ENCODE measurements around the gene LAMA5. TPM values are rescaled to one million over a fixed set of nuclear protein-coding genes. Genes with fewer than 3 reads are reported as not detected.

LAMA5 gene
- total and polyA plus RNA-seq, 2 donors: 40.4 to 162 TPM

- 87% methylated on average over 36 of the region's 36 CpGs for WGBS
- Histone ChIP-seq H3K36me3 (ENCODE audit: insufficient read depth) (peaks cover 7% of the 10 kb centered on the region), H3K27ac (ENCODE audit: low read depth) (no peak overlapping the region), H3K4me1 (ENCODE audit: insufficient read depth) (no peaks in the 10 kb centered on the region), H3K4me3 (ENCODE audit: low read depth, low read length) (no peak overlapping the region)
- no peak for DNase-seq (ENCODE audit: extremely low spot score)
Measured at GRCh38 chr20:62318400-62319345, 48.4 kb downstream of the LAMA5 start.

GRCh38 chr20:62317167-62317655 is 49.9 kb downstream of the LAMA5 start:
- DNase-seq (ENCODE audit: extremely low spot score): no peak
- no peaks in the 10 kb centered on the region for H3K4me1 ChIP-seq (ENCODE audit: insufficient read depth)
- WGBS: 79% methylated on average over 18 of the region's 18 CpGs
- H3K27ac ChIP-seq (ENCODE audit: low read depth): no peak overlapping the region
- H3K36me3 ChIP-seq (ENCODE audit: insufficient read depth): peaks cover 5% of the 10 kb centered on the region
- no peak overlapping the region for H3K4me3 ChIP-seq (ENCODE audit: low read depth, low read length)

GRCh38 chr20:62316331-62317166 is 50.6 kb downstream of the LAMA5 start:
- peaks cover 3% of the 10 kb centered on the region for H3K36me3 ChIP-seq (ENCODE audit: insufficient read depth)
- no peak overlapping the region for H3K27ac ChIP-seq (ENCODE audit: low read depth)
- no peaks in the 10 kb centered on the region for H3K4me1 ChIP-seq (ENCODE audit: insufficient read depth)
- DNase-seq (ENCODE audit: extremely low spot score): no peak
- WGBS: 85% methylated on average over 40 of the region's 40 CpGs
- H3K4me3 ChIP-seq (ENCODE audit: low read depth, low read length): no peak overlapping the region

- WGBS: 94% methylated on average over 12 of the region's 12 CpGs
- H3K27ac ChIP-seq (ENCODE audit: low read depth): no peak overlapping the region
- H3K4me1 ChIP-seq (ENCODE audit: insufficient read depth): no peaks in the 10 kb centered on the region
- no peak for DNase-seq (ENCODE audit: extremely low spot score)
- H3K4me3 ChIP-seq (ENCODE audit: low read depth, low read length): no peak overlapping the region
- H3K36me3 ChIP-seq (ENCODE audit: insufficient read depth): peaks cover 3% of the 10 kb centered on the region
Measured at GRCh38 chr20:62315773-62316172, 51.3 kb downstream of the LAMA5 start.

- DNase-seq (ENCODE audit: extremely low spot score): no peak
- 91% methylated on average over 25 of the region's 25 CpGs for WGBS
- H3K27ac ChIP-seq (ENCODE audit: low read depth): no peak overlapping the region
- H3K4me3 ChIP-seq (ENCODE audit: low read depth, low read length): no peak overlapping the region
- H3K4me1 ChIP-seq (ENCODE audit: insufficient read depth): no peaks in the 10 kb centered on the region
- peaks cover 7% of the 10 kb centered on the region for H3K36me3 ChIP-seq (ENCODE audit: insufficient read depth)
Measured at GRCh38 chr20:62314711-62315302, 52.3 kb downstream of the LAMA5 start.

GRCh38 chr20:62314339-62314638 is 52.8 kb downstream of the LAMA5 start:
- peaks cover 7% of the 10 kb centered on the region for H3K36me3 ChIP-seq (ENCODE audit: insufficient read depth)
- H3K4me1 ChIP-seq (ENCODE audit: insufficient read depth): no peaks in the 10 kb centered on the region
- WGBS: 93% methylated on average over 12 of the region's 12 CpGs

GRCh38 chr20:62313460-62314338 is 53.4 kb downstream of the LAMA5 start:
- 94% methylated on average over 55 of the region's 55 CpGs for WGBS
- Histone ChIP-seq H3K4me3 (ENCODE audit: low read depth, low read length) (no peak overlapping the region), H3K4me1 (ENCODE audit: insufficient read depth) (no peaks in the 10 kb centered on the region), H3K27ac (ENCODE audit: low read depth) (no peak overlapping the region), H3K36me3 (ENCODE audit: insufficient read depth) (peaks cover 7% of the 10 kb centered on the region)
- DNase-seq (ENCODE audit: extremely low spot score): no peak

More at GRCh38 chr20:62314339-62314638, 52.8 kb downstream of the LAMA5 start:
- Histone ChIP-seq H3K27ac (ENCODE audit: low read depth) (no peak overlapping the region), H3K4me3 (ENCODE audit: low read depth, low read length) (no peak overlapping the region)
- DNase-seq (ENCODE audit: extremely low spot score): no peak

- Histone ChIP-seq H3K4me3 (ENCODE audit: low read depth, low read length) (no peak overlapping the region), H3K36me3 (ENCODE audit: insufficient read depth) (peaks cover 12% of the 10 kb centered on the region), H3K27ac (ENCODE audit: low read depth) (no peak overlapping the region), H3K4me1 (ENCODE audit: insufficient read depth) (no peaks in the 10 kb centered on the region)
- WGBS: 91% methylated on average over 26 of the region's 26 CpGs
- no peak for DNase-seq (ENCODE audit: extremely low spot score)
Measured at GRCh38 chr20:62313021-62313420, 54.1 kb downstream of the LAMA5 start.

- H3K4me1 ChIP-seq (ENCODE audit: insufficient read depth): no peaks in the 10 kb centered on the region
- H3K27ac ChIP-seq (ENCODE audit: low read depth): no peak overlapping the region
- H3K36me3 ChIP-seq (ENCODE audit: insufficient read depth): peaks cover 14% of the 10 kb centered on the region
- DNase-seq (ENCODE audit: extremely low spot score): no peak
- whole genome bisulfite sequencing: 89% methylated on average over 16 of the region's 16 CpGs
- H3K4me3 ChIP-seq (ENCODE audit: low read depth, low read length): no peak overlapping the region
Measured at GRCh38 chr20:62312662-62312977, 54.5 kb downstream of the LAMA5 start.

GRCh38 chr20:62311832-62312661 is 55.1 kb downstream of the LAMA5 start:
- Histone ChIP-seq H3K27ac (ENCODE audit: low read depth) (no peak overlapping the region), H3K4me3 (ENCODE audit: low read depth, low read length) (no peak overlapping the region), H3K36me3 (ENCODE audit: insufficient read depth) (peaks cover 14% of the 10 kb centered on the region), H3K4me1 (ENCODE audit: insufficient read depth) (no peaks in the 10 kb centered on the region)
- 93% methylated on average over 60 of the region's 60 CpGs for WGBS
- no peak for DNase-seq (ENCODE audit: extremely low spot score)

- Histone ChIP-seq H3K27ac (ENCODE audit: low read depth) (no peak overlapping the region), H3K4me1 (ENCODE audit: insufficient read depth) (no peaks in the 10 kb centered on the region), H3K4me3 (ENCODE audit: low read depth, low read length) (no peak overlapping the region), H3K36me3 (ENCODE audit: insufficient read depth) (peaks cover 18% of the 10 kb centered on the region)
- no peak for DNase-seq (ENCODE audit: extremely low spot score)
- 90% methylated on average over 18 of the region's 18 CpGs for WGBS
Measured at GRCh38 chr20:62311150-62311549, 56.0 kb downstream of the LAMA5 start.

GRCh38 chr20:62310757-62311121 is 56.4 kb downstream of the LAMA5 start:
- no peak overlapping the region for H3K4me3 ChIP-seq (ENCODE audit: low read depth, low read length)
- H3K36me3 ChIP-seq (ENCODE audit: insufficient read depth): peaks cover 18% of the 10 kb centered on the region
- DNase-seq (ENCODE audit: extremely low spot score): no peak
- H3K27ac ChIP-seq (ENCODE audit: low read depth): no peak overlapping the region
- H3K4me1 ChIP-seq (ENCODE audit: insufficient read depth): no peaks in the 10 kb centered on the region
- WGBS: 69% methylated on average over 25 of the region's 25 CpGs

Data from urinary bladder (tissue), 4 donors.